Fibroblast of lung (primary cell): Measurements from ENCODE around the gene GALR2. TPM values are rescaled to one million over a fixed set of nuclear protein-coding genes. Genes with fewer than 3 reads are reported as not detected.

Experiments
- DNase-seq, 2 donors: peaks; one replicate each; pipeline versions ENCODE4 v3.0.0 to v3.0.0-alpha.2; 2010; ENCODE audit warnings: low read depth in 2 of 2
- H2AFZ ChIP-seq: 2 replicates; pipeline ENCODE4 v1.5.1; 2012; ENCODE audit warnings: low read length, control low read depth, inconsistent platforms
- H3K27ac ChIP-seq: 2 replicates; pipeline ENCODE4 v1.5.1; 2011; ENCODE audit warnings: low read length, control low read depth; ENCODE audit not compliant: insufficient read depth
- H3K27me3 ChIP-seq: 2 replicates; pipeline ENCODE4 v1.5.1; 2011; ENCODE audit warnings: mild to moderate bottlenecking, low read length; ENCODE audit not compliant: control insufficient read depth, insufficient read depth
- H3K36me3 ChIP-seq: 2 replicates; pipeline ENCODE4 v1.5.1; 2011; ENCODE audit warnings: low read length; ENCODE audit not compliant: control insufficient read depth, insufficient read depth
- H3K4me1 ChIP-seq: 2 replicates; pipeline ENCODE4 v1.5.1; 2011; ENCODE audit warnings: low read length; ENCODE audit not compliant: control insufficient read depth, insufficient read depth; ENCODE audit errors: extremely low read depth
- H3K4me2 ChIP-seq: 2 replicates; pipeline ENCODE4 v1.5.1; 2011; ENCODE audit warnings: low read length, control low read depth; ENCODE audit not compliant: insufficient read depth; ENCODE audit errors: extremely low read depth
- H3K4me3 ChIP-seq, 4 experiments: fragments of 200-600 bp in 1 of 4; sonication (generic) in 1 of 4; replicated peaks in 1 of 4; 2 replicates each; pipeline ENCODE4 v1.5.1; 2011 to 2016; ENCODE audit warnings: low read length in 4 of 4, low read depth in 3 of 4, mild to moderate bottlenecking in 3 of 4, control low read depth in 2 of 4, inconsistent platforms in 1 of 4, mixed read lengths in 1 of 4; ENCODE audit not compliant: insufficient read depth in 1 of 4; ENCODE audit errors: control extremely low read depth in 1 of 4
- H3K79me2 ChIP-seq: 2 replicates; pipeline ENCODE4 v1.5.1; 2012; ENCODE audit warnings: mild to moderate bottlenecking, low read length, inconsistent platforms; ENCODE audit not compliant: control insufficient read depth, insufficient read depth
- H3K9ac ChIP-seq: 2 replicates; pipeline ENCODE4 v1.5.1; 2011; ENCODE audit warnings: mild to moderate bottlenecking, low read length, control low read depth; ENCODE audit not compliant: insufficient read depth
- H3K9me3 ChIP-seq: 2 replicates; pipeline ENCODE4 v1.5.1; 2012; ENCODE audit warnings: low read depth, low read length; ENCODE audit not compliant: control insufficient read depth, insufficient read depth
- H4K20me1 ChIP-seq: 2 replicates; pipeline ENCODE4 v1.5.1; 2011; ENCODE audit warnings: low read length; ENCODE audit not compliant: control insufficient read depth, insufficient read depth; ENCODE audit errors: extremely low read depth
- CTCF ChIP-seq, 2 donors: IDR thresholded peaks in 1 of 2; conservative IDR thresholded peaks in 1 of 2; 1 replicate in 1 of 2; 2 replicates in 1 of 2; pipeline ENCODE4 v1.5.1; 2011 to 2012; ENCODE audit warnings: low read length in 2 of 2, control low read depth in 1 of 2, inconsistent platforms in 1 of 2, low read depth in 1 of 2, mild to moderate bottlenecking in 1 of 2
- EZH2 ChIP-seq: IDR thresholded peaks from 2 replicates; pipeline ENCODE4 v1.5.1; 2012; ENCODE audit warnings: low read length, control low read depth, mild to moderate bottlenecking; ENCODE audit errors: missing control alignments
- polyA plus RNA-seq, 2 donors: library from polyadenylated mRNA; depleted of rRNA in 1 of 2; stranded (reverse) in 1 of 2; unstranded in 1 of 2; fragments of >200 nt; gene quantifications; 2 replicates each; pipeline ENCODE4 v1.2.1, GENCODE V29; 2011 to 2012; ENCODE audit warnings: missing spikeins in 1 of 2
- total RNA-seq: library from RNA; depleted of rRNA; stranded (reverse); fragments of >200 nt; gene quantifications from 2 replicates; pipeline ENCODE4 v1.2.1, GENCODE V29; 2014

GALR2 gene
- total and polyA plus RNA-seq, 2 donors (not counting 1 experiment from before 2014, with no cell fraction given), result not detected

GRCh38 chr17:76123749-76124581 lies 49.4 kb downstream of the GALR2 start:
- Histone ChIP-seq H3K36me3 (no peaks in the 10 kb centered on the region), H3K27me3 (peaks cover 5% of the 10 kb centered on the region), H3K9me3 (no peaks in the 10 kb centered on the region), H3K4me2 (no peak overlapping the region), H4K20me1 (no peaks in the 10 kb centered on the region), H3K79me2 (no peaks in the 10 kb centered on the region), H3K9ac (no peak overlapping the region), H3K4me3 (no peak overlapping the region), H2AFZ (no peak overlapping the region), H3K4me1 (no peaks in the 10 kb centered on the region), H3K27ac (no peak overlapping the region)
- DNase-seq, result no peak
- TF ChIP-seq EZH2 (no peak), CTCF (conservative IDR thresholded peaks at IDR 0.05 in 1 of 2, IDR thresholded peaks at IDR 0.05 in 1 of 2; ENCODE audit: low read depth in 1 of 2, low read length in 2 of 2) (no peak)

GRCh38 chr17:76124582-76125390 lies 50.2 kb downstream of the GALR2 start:
- Histone ChIP-seq H3K27ac (no peak overlapping the region), H4K20me1 (no peaks in the 10 kb centered on the region), H3K4me1 (no peaks in the 10 kb centered on the region), H2AFZ (no peak overlapping the region), H3K79me2 (no peaks in the 10 kb centered on the region), H3K9me3 (no peaks in the 10 kb centered on the region), H3K9ac (no peak overlapping the region), H3K4me3 (no peak overlapping the region), H3K27me3 (peaks cover 5% of the 10 kb centered on the region), H3K36me3 (no peaks in the 10 kb centered on the region), H3K4me2 (no peak overlapping the region)
- no peak for DNase-seq
- peak; percentile 9 to 24 for TF ChIP-seq CTCF (conservative IDR thresholded peaks at IDR 0.05 in 1 of 2, IDR thresholded peaks at IDR 0.05 in 1 of 2; ENCODE audit: low read depth in 1 of 2, low read length in 2 of 2)
- TF ChIP-seq EZH2, result no peak

GRCh38 chr17:76125391-76125675 lies 50.8 kb downstream of the GALR2 start:
- Histone ChIP-seq H2AFZ (no peak overlapping the region), H4K20me1 (no peaks in the 10 kb centered on the region), H3K79me2 (no peaks in the 10 kb centered on the region), H3K27me3 (peaks cover 5% of the 10 kb centered on the region), H3K36me3 (no peaks in the 10 kb centered on the region), H3K9ac (no peak overlapping the region), H3K27ac (no peak overlapping the region), H3K9me3 (no peaks in the 10 kb centered on the region), H3K4me1 (no peaks in the 10 kb centered on the region), H3K4me3 (no peak overlapping the region), H3K4me2 (no peak overlapping the region)
- no peak for TF ChIP-seq EZH2
- no peak for TF ChIP-seq CTCF (conservative IDR thresholded peaks at IDR 0.05 in 1 of 2, IDR thresholded peaks at IDR 0.05 in 1 of 2; ENCODE audit: low read depth in 1 of 2, low read length in 2 of 2)
- DNase-seq, result no peak
